Astrocyte of the spinal cord (primary cell): Measurements from ENCODE around the gene LRRC32.

Experiments
- DNase-seq: peaks from one replicate; pipeline ENCODE4 v3.0.0; 2011; ENCODE audit warnings: low read depth, low spot score
- H3K4me3 ChIP-seq: 2 replicates; pipeline ENCODE4 v1.5.1; 2011; ENCODE audit warnings: low read depth, mild to moderate bottlenecking, low read length, moderate library complexity
- CTCF ChIP-seq: IDR thresholded peaks from 2 replicates; pipeline ENCODE4 v1.5.1; 2012; ENCODE audit warnings: low read depth, mild to moderate bottlenecking, low read length, inconsistent platforms
- in situ Hi-C: cut with HindIII; loops from 2 replicates; pipeline ENCODE4 v1.10.0; 2017; ENCODE audit warnings: low sequenced_read_pairs

LRRC32 gene

GRCh38 chr11:76714493-76714892, 43.9 kb upstream of the LRRC32 start:
- DNase-seq = no peak
- no peak overlapping the region for H3K4me3 ChIP-seq
- no peak for TF ChIP-seq CTCF
- in situ Hi-C loops = no loop called here

- in situ Hi-C loops = no loop called here
- no peak for TF ChIP-seq CTCF
- no peak for DNase-seq
- no peak overlapping the region for H3K4me3 ChIP-seq
Measured at GRCh38 chr11:76713499-76713898, 43.0 kb upstream of the LRRC32 start.

GRCh38 chr11:76712125-76712524, 41.6 kb upstream of the LRRC32 start:
- no peak for TF ChIP-seq CTCF
- H3K4me3 ChIP-seq = no peak overlapping the region
- DNase-seq = no peak
- in situ Hi-C loops = no loop called here

- no peak for TF ChIP-seq CTCF
- H3K4me3 ChIP-seq = no peak overlapping the region
- no peak for DNase-seq
- in situ Hi-C loops = no loop called here
Measured at GRCh38 chr11:76709756-76710155, 39.2 kb upstream of the LRRC32 start.

- TF ChIP-seq CTCF = no peak
- in situ Hi-C loops = no loop called here
- DNase-seq = no peak
- no peak overlapping the region for H3K4me3 ChIP-seq
Measured at GRCh38 chr11:76708972-76709660, 38.6 kb upstream of the LRRC32 start.

- no peak overlapping the region for H3K4me3 ChIP-seq
- DNase-seq = no peak
- no peak for TF ChIP-seq CTCF
- in situ Hi-C loops = no loop called here
Measured at GRCh38 chr11:76707293-76707825, 36.8 kb upstream of the LRRC32 start.

- no peak for TF ChIP-seq CTCF
- DNase-seq = no peak
- H3K4me3 ChIP-seq = no peak overlapping the region
- in situ Hi-C loops = no loop called here
Measured at GRCh38 chr11:76706667-76707066, 36.1 kb upstream of the LRRC32 start.
